Measurements from ENCODE around the gene MBD4. TPM values are rescaled to one million over a fixed set of nuclear protein-coding genes. Genes with fewer than 3 reads are reported as not detected.
A peak's percentile ranks its signal among the peaks of the same experiment; 100 is the strongest.

The MBD4 gene
- total RNA-seq, 4 donors from 2014 or later, result 11.4 to 38.6 (median 18.8) TPM

DNA sequence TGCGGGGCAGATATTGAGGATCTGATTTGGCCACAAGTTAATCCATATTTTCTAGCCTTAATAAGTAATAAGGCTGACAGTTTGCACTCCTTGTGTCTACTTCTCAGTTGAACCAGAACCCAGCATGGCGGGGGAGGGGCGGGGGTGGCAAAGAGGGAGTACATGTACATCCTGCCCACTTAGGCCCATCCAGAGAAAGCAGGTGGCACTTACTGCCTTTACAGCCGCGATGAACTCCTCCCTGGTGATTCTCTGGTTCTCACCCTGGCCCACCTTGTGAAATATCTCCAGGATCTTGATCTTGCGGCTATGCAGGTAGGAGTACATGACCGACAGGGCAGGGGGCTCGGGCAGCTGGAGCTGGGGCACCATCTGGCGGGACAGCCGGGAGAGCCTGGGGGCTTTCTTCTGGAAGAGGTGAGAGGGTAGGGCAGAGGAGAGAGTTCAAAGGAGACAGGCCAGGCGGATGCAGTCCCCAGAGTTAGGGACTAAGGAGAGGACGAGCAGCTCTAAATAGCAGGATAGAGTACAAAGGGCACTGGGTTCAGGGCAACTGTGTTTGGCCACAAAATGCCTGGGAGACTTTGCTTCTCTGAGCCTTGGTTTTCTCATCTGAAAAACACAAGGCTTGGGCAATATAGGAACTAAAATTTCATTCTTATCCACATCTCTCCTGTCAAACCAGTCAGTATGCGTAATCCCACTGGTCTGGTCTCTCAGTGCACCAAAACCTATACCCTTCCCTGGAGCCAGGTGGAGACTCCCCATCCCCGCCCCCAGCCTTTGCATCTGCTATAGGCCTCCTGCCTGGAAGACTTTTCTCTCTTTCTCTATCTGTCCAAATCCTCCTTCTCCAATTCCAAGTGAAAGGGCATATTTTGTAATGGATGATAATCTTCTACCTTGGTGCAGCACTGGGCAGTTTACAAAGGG lies 21.4 kb downstream of the MBD4 start:
- Histone ChIP-seq H3K4me1 (peaks cover 0 to 9% (median 0%) of the 10 kb centered on the region in 3 donors), H3K4me3 (no peak overlapping the region), H3K9me3 (no peaks in the 10 kb centered on the region), H3K27ac (no peak overlapping the region), H3K36me3 (no peaks in the 10 kb centered on the region), H3K27me3 (no peaks in the 10 kb centered on the region)
- TF ChIP-seq POLR2A (IDR thresholded peaks at IDR 0.05) (no peak), POLR2AphosphoS5 (IDR thresholded peaks at IDR 0.05) (no peak), EP300 (IDR thresholded peaks at IDR 0.05) (no peak)
- TF ChIP-seq, protein P1, sequence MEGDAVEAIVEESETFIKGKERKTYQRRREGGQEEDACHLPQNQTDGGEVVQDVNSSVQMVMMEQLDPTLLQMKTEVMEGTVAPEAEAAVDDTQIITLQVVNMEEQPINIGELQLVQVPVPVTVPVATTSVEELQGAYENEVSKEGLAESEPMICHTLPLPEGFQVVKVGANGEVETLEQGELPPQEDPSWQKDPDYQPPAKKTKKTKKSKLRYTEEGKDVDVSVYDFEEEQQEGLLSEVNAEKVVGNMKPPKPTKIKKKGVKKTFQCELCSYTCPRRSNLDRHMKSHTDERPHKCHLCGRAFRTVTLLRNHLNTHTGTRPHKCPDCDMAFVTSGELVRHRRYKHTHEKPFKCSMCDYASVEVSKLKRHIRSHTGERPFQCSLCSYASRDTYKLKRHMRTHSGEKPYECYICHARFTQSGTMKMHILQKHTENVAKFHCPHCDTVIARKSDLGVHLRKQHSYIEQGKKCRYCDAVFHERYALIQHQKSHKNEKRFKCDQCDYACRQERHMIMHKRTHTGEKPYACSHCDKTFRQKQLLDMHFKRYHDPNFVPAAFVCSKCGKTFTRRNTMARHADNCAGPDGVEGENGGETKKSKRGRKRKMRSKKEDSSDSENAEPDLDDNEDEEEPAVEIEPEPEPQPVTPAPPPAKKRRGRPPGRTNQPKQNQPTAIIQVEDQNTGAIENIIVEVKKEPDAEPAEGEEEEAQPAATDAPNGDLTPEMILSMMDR (IDR thresholded peaks at IDR 0.05), result no peak
- WGBS, 2 donors (ENCODE audit: low coverage in 1 of 2), result 92 to 100% methylated on average over 3 to 11 of the region's 14 CpGs
- ATAC-seq, result no peak

DNA sequence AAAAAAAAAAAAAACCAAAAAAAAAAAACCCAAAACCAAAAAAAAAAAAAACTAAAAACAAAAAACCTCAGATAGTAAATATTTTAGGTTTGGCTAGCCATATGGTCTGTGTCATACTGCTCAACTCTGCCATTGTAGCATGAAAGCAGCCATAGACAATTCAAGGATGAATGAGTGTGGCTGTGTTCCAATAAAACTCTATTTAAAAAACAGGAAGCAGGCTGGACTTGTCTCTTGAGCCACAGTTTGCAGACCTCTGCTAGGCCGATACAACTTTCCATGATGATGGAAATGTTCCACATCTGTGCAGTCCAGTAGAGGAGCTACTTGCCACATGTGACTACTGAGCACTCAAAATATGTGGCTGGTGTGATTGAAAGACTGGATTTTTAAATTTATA lies 22.4 kb downstream of the MBD4 start:
- Histone ChIP-seq H3K4me3 (no peak overlapping the region), H3K4me1 (peaks cover 0 to 9% (median 0%) of the 10 kb centered on the region in 3 donors), H3K36me3 (no peaks in the 10 kb centered on the region), H3K9me3 (no peaks in the 10 kb centered on the region), H3K27ac (no peak overlapping the region), H3K27me3 (peaks cover under 1% of the 10 kb centered on the region)
- ATAC-seq, result peak; percentile 75
- TF ChIP-seq, protein P1 (IDR thresholded peaks at IDR 0.05), result no peak
- 0% methylated on average over 1 of the region's 1 CpG for WGBS, 2 donors (ENCODE audit: low coverage in 1 of 2)

DNA sequence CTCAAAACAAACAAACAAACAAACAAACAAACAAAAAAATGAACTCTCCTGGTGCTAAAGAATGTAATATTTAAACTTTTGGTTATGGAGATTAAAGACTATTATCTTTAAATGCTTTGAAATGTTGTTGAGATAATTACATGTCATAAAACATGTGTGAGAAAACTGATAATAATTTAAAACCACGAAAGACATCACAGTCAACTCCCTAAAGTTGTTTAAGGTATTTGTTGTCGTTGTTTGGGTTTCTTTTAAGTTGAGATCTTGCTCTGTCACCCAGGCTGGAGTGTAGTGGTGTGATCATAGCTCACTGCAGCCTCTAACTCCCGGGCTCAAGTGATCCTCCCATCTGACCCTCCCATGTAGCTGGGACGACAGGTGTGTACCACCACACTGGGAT lies 23.3 kb downstream of the MBD4 start:
- Histone ChIP-seq H3K9me3 (no peaks in the 10 kb centered on the region), H3K27ac (no peak overlapping the region), H3K4me1 (peaks cover 0 to 9% (median 0%) of the 10 kb centered on the region in 3 donors), H3K4me3 (no peak overlapping the region), H3K27me3 (peaks cover 6% of the 10 kb centered on the region), H3K36me3 (no peaks in the 10 kb centered on the region)
- WGBS, 2 donors (ENCODE audit: low coverage in 1 of 2), result 93 to 100% methylated on average over 2 to 4 of the region's 4 CpGs
- no peak for ATAC-seq
- TF ChIP-seq POLR2A (IDR thresholded peaks at IDR 0.05) (no peak), POLR2AphosphoS5 (IDR thresholded peaks at IDR 0.05) (no peak), EP300 (IDR thresholded peaks at IDR 0.05) (no peak)
- TF ChIP-seq, protein P1 (IDR thresholded peaks at IDR 0.05), result no peak

DNA sequence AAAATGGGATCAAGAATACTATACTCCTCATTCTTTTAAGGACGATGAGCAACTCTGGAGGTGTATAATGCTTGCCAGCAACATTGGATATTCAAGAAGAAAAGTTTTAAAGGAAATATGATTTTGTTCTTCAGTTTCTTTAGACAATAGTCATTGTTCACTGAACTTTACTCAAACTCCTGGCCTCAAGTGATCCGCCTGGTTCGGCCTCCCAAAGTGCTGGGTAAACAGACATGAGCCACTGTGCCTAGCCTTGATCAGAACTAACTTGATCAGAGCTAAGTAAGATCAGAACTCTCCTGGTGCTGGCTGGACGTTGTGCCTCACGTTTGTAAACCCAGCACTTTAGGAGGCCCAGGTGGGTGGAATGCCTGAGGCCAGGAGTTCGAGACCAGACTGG lies 23.9 kb downstream of the MBD4 start:
- Histone ChIP-seq H3K36me3 (no peaks in the 10 kb centered on the region), H3K27ac (no peak overlapping the region), H3K9me3 (no peaks in the 10 kb centered on the region), H3K27me3 (peaks cover 6% of the 10 kb centered on the region), H3K4me1 (peaks cover 0 to 9% (median 0%) of the 10 kb centered on the region in 3 donors), H3K4me3 (no peak overlapping the region)
- ATAC-seq, result no peak
- TF ChIP-seq POLR2AphosphoS5 (IDR thresholded peaks at IDR 0.05), result no peak
- no peak for TF ChIP-seq POLR2A (IDR thresholded peaks at IDR 0.05)
- 71 to 88% methylated on average over 3 to 5 of the region's 6 CpGs for WGBS, 2 donors (ENCODE audit: low coverage in 1 of 2)

DNA sequence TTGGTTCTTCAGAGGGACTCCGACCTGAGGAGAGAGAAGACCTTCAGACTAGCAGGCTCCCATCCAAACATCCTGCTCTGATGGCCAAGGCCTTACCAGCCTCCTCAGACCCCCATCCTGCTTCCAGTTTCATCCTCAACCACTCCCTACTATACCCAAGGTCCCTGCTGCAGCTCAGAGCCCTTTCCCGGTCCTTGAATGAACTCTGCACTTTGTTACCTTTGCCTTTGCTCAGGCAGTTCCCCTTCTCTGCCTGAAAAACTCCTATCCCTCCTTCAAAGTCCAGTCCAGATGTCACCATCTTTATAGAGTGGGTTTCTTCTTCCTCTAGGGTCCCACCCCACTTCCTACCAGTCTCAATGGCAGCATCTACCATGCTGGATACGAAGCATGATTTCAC lies 24.4 kb downstream of the MBD4 start:
- Histone ChIP-seq H3K27me3 (peaks cover 6% of the 10 kb centered on the region), H3K4me1 (peaks cover 0 to 9% (median 0%) of the 10 kb centered on the region in 3 donors), H3K27ac (no peak overlapping the region), H3K36me3 (no peaks in the 10 kb centered on the region), H3K4me3 (no peak overlapping the region), H3K9me3 (no peaks in the 10 kb centered on the region)
- 98 to 100% methylated on average over 2 to 3 of the region's 3 CpGs for WGBS, 2 donors (ENCODE audit: low coverage in 1 of 2)
- ATAC-seq, result no peak
- TF ChIP-seq, protein P1 (IDR thresholded peaks at IDR 0.05), result no peak
- TF ChIP-seq POLR2A (IDR thresholded peaks at IDR 0.05) (no peak), POLR2AphosphoS5 (IDR thresholded peaks at IDR 0.05) (no peak), EP300 (IDR thresholded peaks at IDR 0.05) (no peak)
